ENCODE measurements around the gene NFE2L3. TPM values are rescaled to one million over a fixed set of nuclear protein-coding genes. Genes with fewer than 3 reads are reported as not detected.
A peak's percentile ranks its signal among the peaks of the same experiment; 100 is the strongest.

Gene NFE2L3
- total RNA-seq, 4 donors from 2014 or later, result 1.5 to 2.7 (median 2.5) TPM

- Histone ChIP-seq H3K9me3 (no peaks in the 10 kb centered on the region), H3K27me3 (no peaks in the 10 kb centered on the region), H3K4me1 (peaks cover 51 to 56% (median 55%) of the 10 kb centered on the region in 4 donors), H3K4me3 (peak overlapping the region; percentile 95 to 98 (median 96)), H3K27ac (replicated peaks in 1 of 4) (peak overlapping the region; percentile 99 to 100 (median 100)), H3K36me3 (peaks cover 9 to 32% (median 29%) of the 10 kb centered on the region in 4 donors)
- DNase-seq (ENCODE audit: extremely low spot score), result no peak
- WGBS, result under 1% methylated on average over 36 of the region's 36 CpGs
- intact Hi-C loops (cut with DNase I), result loop anchor here (5.0 to 10.0 kb wide), 3 partner anchors 663 to 945 kb away; partner anchors contain the start of genes HOXA1, HOXA5, HOXA6 and SKAP2
- TF ChIP-seq POLR2A (IDR thresholded peaks at IDR 0.05; ENCODE audit: low read depth) (no peak), EP300 (IDR thresholded peaks at IDR 0.05) (no peak), CTCF (IDR thresholded peaks at IDR 0.05) (no peak), POLR2AphosphoS5 (IDR thresholded peaks at IDR 0.05) (no peak)
Observed at GRCh38 chr7:26199301-26200037, 47.5 kb downstream of the NFE2L3 start.

DNA sequence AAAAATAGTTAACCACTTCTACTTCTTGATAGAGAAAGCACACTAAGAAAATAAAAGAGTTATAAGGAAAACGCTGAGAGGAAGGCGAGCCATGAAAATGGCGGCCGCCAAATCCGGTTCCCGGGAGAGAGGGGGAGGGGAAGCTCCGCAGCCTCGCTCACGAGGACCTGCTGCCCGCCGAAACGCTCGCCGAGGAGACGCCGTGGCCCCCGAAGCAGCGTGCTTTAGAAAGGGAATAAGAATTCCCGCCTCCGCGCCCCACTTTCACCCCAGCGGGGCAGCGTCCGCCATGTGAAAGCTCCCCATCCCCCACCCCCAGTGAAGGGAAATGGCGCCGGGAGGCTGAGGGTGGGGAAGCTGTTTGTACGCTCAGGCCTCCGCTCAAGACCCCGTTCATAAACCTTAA, 48.0 kb downstream of the NFE2L3 start:
- Histone ChIP-seq H3K27ac (replicated peaks in 1 of 4) (peak overlapping the region; percentile 99 to 100 (median 100)), H3K4me3 (peak overlapping the region; percentile 95 to 98 (median 96)), H3K4me1 (peaks cover 51 to 56% (median 55%) of the 10 kb centered on the region in 4 donors), H3K27me3 (no peaks in the 10 kb centered on the region), H3K9me3 (no peaks in the 10 kb centered on the region), H3K36me3 (peaks cover 3 to 27% (median 24%) of the 10 kb centered on the region in 4 donors)
- intact Hi-C loops (cut with DNase I), result loop anchor here (5.0 to 10.0 kb wide), 3 partner anchors 662 to 945 kb away; partner anchors contain the start of genes HOXA1, HOXA5, HOXA6 and SKAP2
- WGBS, result under 1% methylated on average over 20 of the region's 29 CpGs
- DNase-seq (ENCODE audit: extremely low spot score), result no peak
- TF ChIP-seq POLR2AphosphoS5 (IDR thresholded peaks at IDR 0.05), result no peak
- TF ChIP-seq POLR2A (IDR thresholded peaks at IDR 0.05; ENCODE audit: low read depth), result no peak
- TF ChIP-seq EP300 (IDR thresholded peaks at IDR 0.05), result no peak
- TF ChIP-seq CTCF (IDR thresholded peaks at IDR 0.05), result no peak

- intact Hi-C loops (cut with DNase I), result loop anchor here (5.0 to 10.0 kb wide), 3 partner anchors 662 to 944 kb away; partner anchors contain the start of genes HOXA1, HOXA5, HOXA6 and SKAP2
Observed at GRCh38 chr7:26200444-26201246, 48.6 kb downstream of the NFE2L3 start, which contains the start of gene HNRNPA2B1. Gene HNRNPA2B1, minus strand, starts transcription at chr7:26200746. Its CDS starts 169 bp downstream, at chr7:26200577.

More at GRCh38 chr7:26200444-26201246, 48.6 kb downstream of the NFE2L3 start, which contains the start of gene HNRNPA2B1:
- H3K27ac ChIP-seq (replicated peaks in 1 of 4), result peak within 1 kb of the TSS; percentile 99 to 100 (median 100)
- peaks cover 0 to 21% (median 18%) of the 10 kb centered on the region in 4 donors for H3K36me3 ChIP-seq
- no peaks in the 10 kb centered on the region for H3K9me3 ChIP-seq
- no peaks in the 10 kb centered on the region for H3K27me3 ChIP-seq
- TF ChIP-seq POLR2AphosphoS5 (IDR thresholded peaks at IDR 0.05) (peak; percentile 100), CTCF (IDR thresholded peaks at IDR 0.05) (peak in 1 of 3 experiments; percentile 19), POLR2A (IDR thresholded peaks at IDR 0.05; ENCODE audit: low read depth) (peak; percentile 100), EP300 (IDR thresholded peaks at IDR 0.05) (peak; percentile 44)
- WGBS, result 2% methylated on average over 46 of the region's 71 CpGs
- DNase-seq (ENCODE audit: extremely low spot score), result peak; percentile 99
- peak within 1 kb of the TSS; percentile 95 to 98 (median 96) for H3K4me3 ChIP-seq
- peaks cover 46 to 56% (median 55%) of the 10 kb centered on the region in 4 donors for H3K4me1 ChIP-seq

All from esophagus muscularis mucosa (tissue), 4 donors.